Kidney (tissue), 14 donors: Measurements from ENCODE around the gene FNIP2. TPM values are rescaled to one million over a fixed set of nuclear protein-coding genes. Genes with fewer than 3 reads are reported as not detected.

Experiments used
- DNase-seq, 5 donors: peaks; one replicate each; pipeline ENCODE4 v3.0.0-alpha.2; 2013 to 2020
- FAIRE-seq: peaks from 2 replicates; lab custom pipeline; 2012; peaks lifted over from hg19 to GRCh38; lab: Jason Lieb, UNC
- H3K27ac ChIP-seq, 2 donors: one replicate each; pipeline ENCODE4 v1.7.0; 2013; ENCODE audit warnings: low read depth in 2 of 2, low read length in 2 of 2, inconsistent platforms in 1 of 2
- H3K27me3 ChIP-seq: one replicate; pipeline ENCODE4 v1.7.1; 2013; ENCODE audit warnings: low read length, inconsistent platforms; ENCODE audit not compliant: control insufficient read depth, insufficient read depth
- H3K36me3 ChIP-seq, 3 donors: one replicate each; pipeline versions ENCODE4 v1.7.0 to v1.7.1; 2013; ENCODE audit warnings: low read length in 3 of 3, control low read depth in 1 of 3, inconsistent platforms in 1 of 3; ENCODE audit not compliant: insufficient read depth in 3 of 3, control insufficient read depth in 2 of 3
- H3K4me1 ChIP-seq, 3 donors: one replicate each; pipeline versions ENCODE4 v1.7.0 to v1.7.1; 2013; ENCODE audit warnings: low read length in 3 of 3, inconsistent platforms in 1 of 3, low read depth in 1 of 3; ENCODE audit not compliant: control insufficient read depth in 2 of 3, insufficient read depth in 2 of 3
- H3K4me3 ChIP-seq, 3 donors: one replicate each; pipeline versions ENCODE4 v1.7.0 to v1.8.1; 2013; ENCODE audit warnings: low read length in 3 of 3, control low read depth in 1 of 3, inconsistent platforms in 1 of 3
- H3K9ac ChIP-seq, 3 donors: one replicate each; pipeline versions ENCODE4 v1.7.0 to v1.7.1; 2013; ENCODE audit warnings: low read length in 3 of 3, control low read depth in 1 of 3, inconsistent platforms in 1 of 3
- H3K9me3 ChIP-seq, 3 donors: one replicate each; pipeline versions ENCODE4 v1.7.0 to v1.7.1; 2013; ENCODE audit warnings: low read length in 3 of 3, control low read depth in 1 of 3, inconsistent platforms in 1 of 3; ENCODE audit not compliant: control insufficient read depth in 2 of 3, insufficient read depth in 1 of 3
- intact Hi-C: fragments of 100-400 bp; cut with DNase I; formaldehyde crosslinking; loops from one replicate; pipeline ENCODE4 v1.11.1; 2022
- polyA plus RNA-seq: library from polyadenylated mRNA; stranded (reverse); fragments of 350-450 nt; fragmentation: Illumina TruSeq; extraction: RNeasy Lipid Tissue Mini Kit (QIAGEN cat#74804); gene quantifications from one replicate; pipeline ENCODE4 v1.2.3, GENCODE V29; 2014; ENCODE audit warnings: low read depth, low replicate concordance; ENCODE audit not compliant: insufficient read depth
- total RNA-seq: library from RNA; stranded (reverse); fragmentation: NEBNext Ultra II Directional; extraction: Animal tissue kit (Norgen Biotek cat#: 25700); gene quantifications from one replicate; pipeline ENCODE4 v1.2.1, GENCODE V29; 2021
- TF ChIP-seq, protein P1 (sequence below): IDR thresholded peaks from 3 replicates; pipeline ENCODE4 v1.5.1; 2012; ENCODE audit warnings: mild to moderate bottlenecking, moderate library complexity, borderline replicate concordance; ENCODE audit not compliant: insufficient read depth; ENCODE audit errors: extremely low read depth
- donor health status: control.
- donor health status: control.
- donor health status: control.
- donor health status: control.
- donor health status: control.
- donor health status: DM: yes; HTN: yes; CAD: no.
- donor health status: Normal renal cell carcinoma (clear cell type).

Gene FNIP2
- total and polyA plus RNA-seq, 2 donors from 2014 or later, result 13.2 to 65.1 TPM

- no peaks in the 10 kb centered on the region for H3K27me3 ChIP-seq
- H3K27ac ChIP-seq, result no peak overlapping the region
- DNase-seq (no peak), FAIRE-seq (no peak)
- no peak overlapping the region for H3K9ac ChIP-seq
- peaks cover 4 to 57% (median 17%) of the 10 kb centered on the region in 3 donors for H3K36me3 ChIP-seq
- H3K4me3 ChIP-seq, result no peak overlapping the region
- H3K4me1 ChIP-seq, result peaks cover 0 to 7% (median 0%) of the 10 kb centered on the region in 3 donors
- H3K9me3 ChIP-seq, result no peaks in the 10 kb centered on the region
- intact Hi-C loops, result no loop called here
- TF ChIP-seq, protein P1, sequence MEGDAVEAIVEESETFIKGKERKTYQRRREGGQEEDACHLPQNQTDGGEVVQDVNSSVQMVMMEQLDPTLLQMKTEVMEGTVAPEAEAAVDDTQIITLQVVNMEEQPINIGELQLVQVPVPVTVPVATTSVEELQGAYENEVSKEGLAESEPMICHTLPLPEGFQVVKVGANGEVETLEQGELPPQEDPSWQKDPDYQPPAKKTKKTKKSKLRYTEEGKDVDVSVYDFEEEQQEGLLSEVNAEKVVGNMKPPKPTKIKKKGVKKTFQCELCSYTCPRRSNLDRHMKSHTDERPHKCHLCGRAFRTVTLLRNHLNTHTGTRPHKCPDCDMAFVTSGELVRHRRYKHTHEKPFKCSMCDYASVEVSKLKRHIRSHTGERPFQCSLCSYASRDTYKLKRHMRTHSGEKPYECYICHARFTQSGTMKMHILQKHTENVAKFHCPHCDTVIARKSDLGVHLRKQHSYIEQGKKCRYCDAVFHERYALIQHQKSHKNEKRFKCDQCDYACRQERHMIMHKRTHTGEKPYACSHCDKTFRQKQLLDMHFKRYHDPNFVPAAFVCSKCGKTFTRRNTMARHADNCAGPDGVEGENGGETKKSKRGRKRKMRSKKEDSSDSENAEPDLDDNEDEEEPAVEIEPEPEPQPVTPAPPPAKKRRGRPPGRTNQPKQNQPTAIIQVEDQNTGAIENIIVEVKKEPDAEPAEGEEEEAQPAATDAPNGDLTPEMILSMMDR, result no peak
Measured at GRCh38 chr4:158833602-158834001, 64.8 kb downstream of the FNIP2 start.

GRCh38 chr4:158835226-158836001 is 66.6 kb downstream of the FNIP2 start:
- TF ChIP-seq, protein P1, result no peak
- H3K9ac ChIP-seq, result no peak overlapping the region
- no peak overlapping the region for H3K27ac ChIP-seq
- FAIRE-seq (no peak), DNase-seq (no peak)
- intact Hi-C loops, result no loop called here
- no peaks in the 10 kb centered on the region for H3K27me3 ChIP-seq
- no peak overlapping the region for H3K4me3 ChIP-seq
- H3K9me3 ChIP-seq, result no peaks in the 10 kb centered on the region
- H3K36me3 ChIP-seq, result peaks cover 4 to 49% (median 17%) of the 10 kb centered on the region in 3 donors
- H3K4me1 ChIP-seq, result no peaks in the 10 kb centered on the region

GRCh38 chr4:158836002-158836369 is 67.2 kb downstream of the FNIP2 start:
- H3K9ac ChIP-seq, result no peak overlapping the region
- no peaks in the 10 kb centered on the region for H3K27me3 ChIP-seq

More at GRCh38 chr4:158836002-158836369, 67.2 kb downstream of the FNIP2 start:
- FAIRE-seq, result no peak
- Histone ChIP-seq H3K4me3 (no peak overlapping the region), H3K36me3 (peaks cover 2 to 47% (median 17%) of the 10 kb centered on the region in 3 donors), H3K27ac (no peak overlapping the region), H3K4me1 (no peaks in the 10 kb centered on the region), H3K9me3 (no peaks in the 10 kb centered on the region)
- no peak for DNase-seq
- intact Hi-C loops, result no loop called here
- TF ChIP-seq, protein P1, result no peak
